D721Med (cell line): ENCODE data around the gene TDRD7.

Experiments used
- DNase-seq: peaks from one replicate; pipeline ENCODE4 v3.0.0; 2011; ENCODE audit warnings: low spot score; ENCODE audit not compliant: insufficient read length
- FAIRE-seq: peaks from 2 replicates; lab custom pipeline; 2011; peaks lifted over from hg19 to GRCh38; lab: Jason Lieb, UNC
- TF ChIP-seq, protein P1 (sequence below): IDR thresholded peaks from 2 replicates; pipeline ENCODE4 v1.5.1; 2012; ENCODE audit warnings: mild to moderate bottlenecking, control low read depth; ENCODE audit not compliant: insufficient read depth; ENCODE audit errors: missing control alignments

Gene TDRD7

DNA sequence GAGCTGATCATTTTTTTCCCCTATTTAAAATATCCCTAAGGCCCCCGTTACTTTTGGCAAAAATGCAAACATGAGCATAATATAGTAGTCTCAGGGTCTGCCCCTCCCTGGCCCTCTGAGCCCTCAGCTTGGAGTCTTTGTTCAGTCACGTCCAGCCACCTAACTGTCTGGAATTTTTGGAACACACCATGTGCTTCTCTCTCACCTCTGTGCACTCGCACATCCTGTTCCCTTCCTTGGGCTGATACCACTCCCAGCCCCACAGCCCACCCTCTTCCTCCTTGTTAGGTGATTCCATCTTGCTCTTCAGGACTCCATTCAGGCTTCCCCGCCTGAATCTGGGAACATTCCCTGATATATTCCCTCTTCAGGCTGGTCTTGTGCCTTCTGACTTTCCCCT is 16.0 kb downstream of the TDRD7 start:
- TF ChIP-seq, protein P1, sequence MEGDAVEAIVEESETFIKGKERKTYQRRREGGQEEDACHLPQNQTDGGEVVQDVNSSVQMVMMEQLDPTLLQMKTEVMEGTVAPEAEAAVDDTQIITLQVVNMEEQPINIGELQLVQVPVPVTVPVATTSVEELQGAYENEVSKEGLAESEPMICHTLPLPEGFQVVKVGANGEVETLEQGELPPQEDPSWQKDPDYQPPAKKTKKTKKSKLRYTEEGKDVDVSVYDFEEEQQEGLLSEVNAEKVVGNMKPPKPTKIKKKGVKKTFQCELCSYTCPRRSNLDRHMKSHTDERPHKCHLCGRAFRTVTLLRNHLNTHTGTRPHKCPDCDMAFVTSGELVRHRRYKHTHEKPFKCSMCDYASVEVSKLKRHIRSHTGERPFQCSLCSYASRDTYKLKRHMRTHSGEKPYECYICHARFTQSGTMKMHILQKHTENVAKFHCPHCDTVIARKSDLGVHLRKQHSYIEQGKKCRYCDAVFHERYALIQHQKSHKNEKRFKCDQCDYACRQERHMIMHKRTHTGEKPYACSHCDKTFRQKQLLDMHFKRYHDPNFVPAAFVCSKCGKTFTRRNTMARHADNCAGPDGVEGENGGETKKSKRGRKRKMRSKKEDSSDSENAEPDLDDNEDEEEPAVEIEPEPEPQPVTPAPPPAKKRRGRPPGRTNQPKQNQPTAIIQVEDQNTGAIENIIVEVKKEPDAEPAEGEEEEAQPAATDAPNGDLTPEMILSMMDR: no peak
- DNase-seq (no peak), FAIRE-seq (no peak)

DNA sequence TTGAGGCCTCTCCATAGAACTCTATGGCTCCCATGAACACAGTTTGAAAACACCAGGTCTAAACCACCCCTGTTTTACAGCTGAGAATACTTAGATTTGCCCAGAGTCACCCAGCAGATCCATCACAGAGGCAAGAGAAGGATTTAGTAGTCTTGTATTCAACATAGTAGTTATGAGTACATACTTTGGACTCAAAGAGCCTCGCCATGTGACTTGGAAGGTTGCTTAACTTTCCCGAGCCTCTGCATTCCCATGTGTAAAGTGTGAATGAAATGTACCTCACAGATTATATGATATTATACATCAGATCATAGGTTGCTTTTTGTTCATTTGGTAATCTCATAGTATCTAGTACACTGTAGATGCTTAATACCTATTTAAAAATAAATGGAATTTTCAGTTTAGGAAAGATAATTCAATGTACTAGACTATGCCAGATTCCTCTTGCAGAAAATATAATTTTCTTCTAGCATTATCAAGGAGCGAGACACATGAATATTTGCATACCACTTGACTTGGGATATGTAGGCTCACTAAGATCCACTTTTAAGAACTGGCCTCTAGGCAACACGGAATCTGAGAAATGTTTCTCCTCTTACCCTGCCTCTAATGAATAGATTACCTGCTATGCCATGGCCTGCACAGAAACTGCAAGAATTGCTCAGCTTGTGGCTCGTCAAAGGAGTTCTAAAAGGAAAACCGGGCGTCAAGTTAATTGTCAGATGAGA is 18.6 kb downstream of the TDRD7 start:
- TF ChIP-seq, protein P1: no peak
- DNase-seq (no peak), FAIRE-seq (no peak)

DNA sequence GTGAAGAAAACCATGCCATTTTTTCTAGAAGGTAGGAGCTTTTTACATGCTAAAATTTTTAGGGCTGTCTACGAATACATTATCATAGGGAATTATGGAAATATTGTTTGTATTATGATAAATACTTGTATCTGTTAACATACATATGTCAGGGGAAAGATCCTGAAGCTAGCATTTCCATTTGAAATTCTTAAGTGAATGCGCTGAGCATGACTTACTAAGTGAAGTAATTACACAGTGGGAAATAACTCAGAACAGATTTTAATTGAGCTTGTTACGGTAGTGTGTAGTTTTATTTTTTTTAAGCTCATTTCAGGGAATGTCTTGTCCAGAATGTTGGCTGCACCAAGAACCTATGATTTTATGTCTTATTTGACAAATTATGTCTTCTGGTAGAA is 19.1 kb downstream of the TDRD7 start:
- TF ChIP-seq, protein P1: no peak
- no peak for FAIRE-seq

DNA sequence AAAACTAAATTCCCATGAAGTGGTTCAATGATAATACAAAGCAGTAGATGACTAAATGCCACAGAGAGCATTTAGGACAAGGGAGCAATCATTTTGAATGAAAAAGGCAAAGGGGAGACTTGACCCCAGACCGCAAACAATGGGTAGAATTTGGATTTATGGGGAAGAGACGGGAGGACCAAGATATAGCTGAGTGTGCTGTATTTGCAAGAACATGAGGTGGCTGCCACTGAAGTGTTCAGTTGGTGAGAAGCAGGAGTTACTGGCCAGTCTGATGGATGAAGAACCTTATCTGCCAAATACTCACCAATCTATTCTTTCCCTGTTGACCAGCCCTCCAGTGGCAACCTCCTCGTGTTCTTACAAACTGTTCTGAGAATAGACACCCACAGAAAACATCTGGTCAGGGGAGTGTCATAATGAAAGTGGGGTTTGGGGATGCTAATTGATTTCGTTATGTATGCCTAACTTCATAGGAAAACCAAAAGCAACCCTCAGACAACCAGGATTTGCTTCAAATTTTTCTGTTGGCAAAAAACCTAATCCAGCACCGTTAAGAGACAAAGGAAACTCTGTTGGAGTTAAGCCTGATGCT is 19.8 kb downstream of the TDRD7 start:
- FAIRE-seq: no peak
- TF ChIP-seq, protein P1: no peak
- no peak for DNase-seq

More for the DNA sequence above, 19.1 kb downstream of the TDRD7 start:
- DNase-seq: no peak

DNA sequence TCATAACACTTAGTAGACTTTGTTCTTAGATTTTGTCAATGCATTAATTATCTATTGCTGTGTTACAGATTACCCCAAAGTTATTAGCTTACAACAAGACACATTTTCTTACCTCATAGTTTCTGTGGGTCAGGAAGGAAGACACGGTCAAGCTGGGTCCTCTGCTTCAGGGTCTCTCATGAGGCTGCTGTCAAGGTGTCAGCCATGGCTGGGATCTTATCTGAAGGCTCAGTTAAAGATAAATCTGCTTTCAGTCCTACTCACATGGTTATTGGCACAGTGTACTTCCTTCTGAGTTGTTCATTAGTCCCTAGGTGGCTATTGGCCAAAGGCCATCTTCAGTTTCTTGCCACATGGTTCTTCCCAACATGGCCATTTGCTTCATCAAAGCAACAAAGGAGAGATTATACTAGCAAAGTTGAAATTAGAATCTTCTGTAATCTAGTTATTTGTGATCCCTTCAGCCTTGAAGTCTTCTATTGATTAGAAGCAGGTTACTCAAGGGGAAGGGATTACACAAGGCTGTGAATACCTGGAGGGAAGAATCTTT is 25.2 kb downstream of the TDRD7 start:
- TF ChIP-seq, protein P1: no peak
- no peak for DNase-seq

DNA sequence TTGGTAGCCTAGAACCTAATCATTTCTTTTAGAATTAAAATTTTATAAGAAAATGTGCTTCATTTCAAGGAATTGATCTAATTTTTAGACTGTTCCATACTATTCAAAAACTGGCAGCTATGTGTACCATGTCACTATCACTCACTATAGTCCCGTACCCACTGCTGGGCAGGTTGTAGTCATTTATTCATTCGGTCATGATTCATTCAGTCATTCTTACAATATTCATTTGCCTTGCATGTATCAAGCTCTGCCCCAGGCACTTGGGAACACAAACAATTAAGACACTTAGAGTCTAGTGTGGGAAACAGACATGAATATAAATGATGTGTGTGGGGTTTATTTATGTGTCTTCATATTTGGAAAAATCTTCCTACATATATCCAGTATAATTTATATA is 26.4 kb downstream of the TDRD7 start:
- no peak for DNase-seq
- no peak for FAIRE-seq
- TF ChIP-seq, protein P1: no peak

More for the DNA sequence above, 25.2 kb downstream of the TDRD7 start:
- no peak for FAIRE-seq

DNA sequence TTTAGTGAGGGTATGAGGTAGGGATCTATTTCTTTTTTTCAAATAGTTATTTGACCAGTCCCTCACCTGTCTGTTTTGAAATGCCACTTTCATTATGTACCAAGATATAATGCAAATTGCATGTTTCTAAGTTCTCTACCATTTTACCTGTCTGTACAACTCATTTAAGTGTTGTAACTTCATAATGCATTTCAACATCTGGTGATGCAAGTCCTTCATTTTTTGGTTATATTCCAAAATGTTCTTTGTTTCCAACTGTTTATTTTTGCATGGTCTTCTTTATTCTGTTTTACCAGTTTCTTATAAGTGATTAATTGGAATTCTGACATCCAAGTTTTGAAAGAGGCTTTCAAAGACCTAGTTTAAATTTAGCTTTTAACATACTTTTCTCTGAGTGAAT is 26.8 kb downstream of the TDRD7 start:
- FAIRE-seq: no peak

More for the DNA sequence above, 26.8 kb downstream of the TDRD7 start:
- no peak for DNase-seq
- TF ChIP-seq, protein P1: no peak
